Hepatocyte (in vitro differentiated cells): ENCODE measurements around the gene MDM4. TPM values are rescaled to one million over a fixed set of nuclear protein-coding genes. Genes with fewer than 3 reads are reported as not detected.

Experiments
- DNase-seq: peaks from one replicate; pipeline ENCODE4 v3.0.0-alpha.2; 2016; ENCODE audit warnings: low spot score
- H2AFZ ChIP-seq: fragments of 200-600 bp; sonication (generic); 2 replicates; pipeline ENCODE4 v1.6.0; 2016; ENCODE audit warnings: antibody characterized with exemption, mild to moderate bottlenecking
- H3K27ac ChIP-seq: fragments of 200-600 bp; sonication (generic); 2 replicates; pipeline ENCODE4 v1.5.1; 2016; ENCODE audit warnings: mild to moderate bottlenecking
- H3K27me3 ChIP-seq: fragments of 200-600 bp; sonication (generic); 2 replicates; pipeline ENCODE4 v1.6.1; 2016
- H3K36me3 ChIP-seq: fragments of 200-600 bp; sonication (generic); replicated peaks from 2 replicates; pipeline ENCODE4 v1.5.1; 2016; ENCODE audit warnings: low read depth; ENCODE audit not compliant: insufficient read depth
- H3K4me1 ChIP-seq: fragments of 200-600 bp; sonication (generic); 2 replicates; pipeline ENCODE4 v1.5.1; 2016; ENCODE audit warnings: mild to moderate bottlenecking, moderate library complexity; ENCODE audit not compliant: insufficient read depth
- H3K4me2 ChIP-seq: fragments of 200-600 bp; sonication (generic); 2 replicates; pipeline ENCODE4 v1.6.0; 2016
- H3K4me3 ChIP-seq: fragments of 200-600 bp; sonication (generic); 2 replicates; pipeline ENCODE4 v1.5.1; 2016; ENCODE audit warnings: mild to moderate bottlenecking
- H3K79me2 ChIP-seq: fragments of 200-600 bp; sonication (generic); 2 replicates; pipeline ENCODE4 v1.6.0; 2017; ENCODE audit warnings: mild to moderate bottlenecking
- H3K9me2 ChIP-seq: fragments of 200-600 bp; sonication (generic); replicated peaks from 2 replicates; pipeline ENCODE4 v1.6.0; 2017; ENCODE audit warnings: mild to moderate bottlenecking; ENCODE audit not compliant: insufficient read depth
- H3K9me3 ChIP-seq: fragments of 200-600 bp; sonication (generic); 2 replicates; pipeline ENCODE4 v1.5.1; 2016; ENCODE audit warnings: low read depth, mild to moderate bottlenecking
- H4K20me1 ChIP-seq: fragments of 200-600 bp; sonication (generic); 2 replicates; pipeline ENCODE4 v1.6.0; 2016; ENCODE audit warnings: mild to moderate bottlenecking; ENCODE audit not compliant: insufficient read depth, poor library complexity, severe bottlenecking
- EZH2 ChIP-seq: fragments of 200-600 bp; sonication (generic); IDR thresholded peaks from 2 replicates; pipeline ENCODE4 v1.6.1; 2016; ENCODE audit warnings: antibody characterized with exemption, mild to moderate bottlenecking, borderline replicate concordance
- EZH2phosphoT487 ChIP-seq: fragments of 200-600 bp; sonication (generic); IDR thresholded peaks from one replicate; pipeline ENCODE4 v1.6.1; 2018; ENCODE audit warnings: antibody characterized with exemption, mild to moderate bottlenecking, low read depth, moderate library complexity; ENCODE audit not compliant: unreplicated experiment, severe bottlenecking
- WGBS: methylation state at CpG from one replicate; pipeline ENCODE4 v1.1.6; 2016; ENCODE audit warnings: low lambda C conversion rate; ENCODE audit errors: missing lambda C conversion rate; 5-methylcytosine and 5-hydroxymethylcytosine counted together
- polyA plus RNA-seq: library from polyadenylated mRNA; unstranded; fragments of >200 nt; fragmentation: Nextera tagmentation; extraction: Ambion mirVana; gene quantifications from 2 replicates; pipeline ENCODE4 v1.2.1, GENCODE V29; 2016
- total RNA-seq: library from RNA; depleted of rRNA; stranded (reverse); fragments of >200 nt; gene quantifications from 2 replicates; pipeline ENCODE4 v1.2.3, GENCODE V29; 2014
- TF ChIP-seq, protein P1 (sequence below): fragments of 200-600 bp; sonication (generic); IDR thresholded peaks from 2 replicates; pipeline ENCODE4 v1.5.1; 2016; ENCODE audit warnings: antibody characterized with exemption, mild to moderate bottlenecking; ENCODE audit not compliant: poor library complexity

The MDM4 gene
- total and polyA plus RNA-seq, 2 experiments from 2014 or later: 15.4 to 47.8 TPM

DNA sequence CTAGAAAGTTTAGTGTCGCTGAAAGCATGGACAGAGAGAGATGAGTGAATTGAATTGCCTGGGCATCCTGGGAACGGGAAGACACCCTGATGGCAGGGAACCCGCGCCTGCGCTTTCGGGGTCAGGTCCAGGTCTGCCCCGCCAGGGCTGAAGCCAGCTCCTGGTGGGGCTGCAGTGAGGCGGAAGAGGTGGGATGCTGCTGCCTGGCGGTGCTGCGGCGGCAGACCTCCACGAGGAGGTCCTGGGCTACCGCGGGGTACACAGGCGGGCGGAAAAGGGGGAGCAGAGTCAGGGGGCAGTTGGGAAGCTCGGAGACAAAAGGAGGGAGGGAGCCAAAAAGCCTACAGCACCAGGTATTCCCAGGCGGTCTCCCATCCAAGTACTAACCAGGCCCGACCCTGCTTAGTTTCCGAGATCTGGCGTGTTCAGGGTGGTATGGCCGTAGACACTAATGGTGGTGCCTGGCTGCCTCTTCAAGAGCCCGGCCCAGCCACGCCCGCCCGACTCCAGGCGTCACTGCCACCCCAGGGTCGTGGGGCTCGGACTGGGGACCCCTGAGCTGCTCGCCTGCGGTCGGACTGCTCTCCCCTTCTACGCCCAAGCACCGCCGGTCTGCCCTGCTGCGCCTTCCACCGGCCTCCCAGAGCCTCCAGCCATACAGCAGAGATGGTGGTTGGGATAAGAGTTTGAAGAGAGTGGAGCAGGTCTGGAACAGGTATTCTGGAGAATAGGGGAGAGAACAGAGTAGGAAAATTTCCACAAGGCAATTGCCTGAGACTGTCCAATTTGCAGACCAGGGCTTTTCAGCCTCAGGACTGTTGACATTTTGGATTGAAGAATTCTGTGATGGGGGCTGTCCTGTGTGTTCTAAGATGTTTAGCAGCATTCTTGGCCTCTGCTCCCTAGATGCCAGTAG, 46.1 kb downstream of the MDM4 start:
- Histone ChIP-seq H3K27me3 (no peaks in the 10 kb centered on the region), H3K36me3 (no peaks in the 10 kb centered on the region), H3K4me3 (no peak overlapping the region), H3K4me1 (peaks cover 6% of the 10 kb centered on the region), H3K9me2 (no peaks in the 10 kb centered on the region), H4K20me1 (no peaks in the 10 kb centered on the region), H3K4me2 (no peak overlapping the region), H3K27ac (no peak overlapping the region), H3K79me2 (no peaks in the 10 kb centered on the region), H3K9me3 (no peaks in the 10 kb centered on the region), H2AFZ (no peak overlapping the region)
- 92% methylated on average over 37 of the region's 37 CpGs for WGBS
- TF ChIP-seq EZH2phosphoT487 (no peak), EZH2 (no peak)
- TF ChIP-seq, protein P1, sequence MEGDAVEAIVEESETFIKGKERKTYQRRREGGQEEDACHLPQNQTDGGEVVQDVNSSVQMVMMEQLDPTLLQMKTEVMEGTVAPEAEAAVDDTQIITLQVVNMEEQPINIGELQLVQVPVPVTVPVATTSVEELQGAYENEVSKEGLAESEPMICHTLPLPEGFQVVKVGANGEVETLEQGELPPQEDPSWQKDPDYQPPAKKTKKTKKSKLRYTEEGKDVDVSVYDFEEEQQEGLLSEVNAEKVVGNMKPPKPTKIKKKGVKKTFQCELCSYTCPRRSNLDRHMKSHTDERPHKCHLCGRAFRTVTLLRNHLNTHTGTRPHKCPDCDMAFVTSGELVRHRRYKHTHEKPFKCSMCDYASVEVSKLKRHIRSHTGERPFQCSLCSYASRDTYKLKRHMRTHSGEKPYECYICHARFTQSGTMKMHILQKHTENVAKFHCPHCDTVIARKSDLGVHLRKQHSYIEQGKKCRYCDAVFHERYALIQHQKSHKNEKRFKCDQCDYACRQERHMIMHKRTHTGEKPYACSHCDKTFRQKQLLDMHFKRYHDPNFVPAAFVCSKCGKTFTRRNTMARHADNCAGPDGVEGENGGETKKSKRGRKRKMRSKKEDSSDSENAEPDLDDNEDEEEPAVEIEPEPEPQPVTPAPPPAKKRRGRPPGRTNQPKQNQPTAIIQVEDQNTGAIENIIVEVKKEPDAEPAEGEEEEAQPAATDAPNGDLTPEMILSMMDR: no peak
- no peak for DNase-seq

DNA sequence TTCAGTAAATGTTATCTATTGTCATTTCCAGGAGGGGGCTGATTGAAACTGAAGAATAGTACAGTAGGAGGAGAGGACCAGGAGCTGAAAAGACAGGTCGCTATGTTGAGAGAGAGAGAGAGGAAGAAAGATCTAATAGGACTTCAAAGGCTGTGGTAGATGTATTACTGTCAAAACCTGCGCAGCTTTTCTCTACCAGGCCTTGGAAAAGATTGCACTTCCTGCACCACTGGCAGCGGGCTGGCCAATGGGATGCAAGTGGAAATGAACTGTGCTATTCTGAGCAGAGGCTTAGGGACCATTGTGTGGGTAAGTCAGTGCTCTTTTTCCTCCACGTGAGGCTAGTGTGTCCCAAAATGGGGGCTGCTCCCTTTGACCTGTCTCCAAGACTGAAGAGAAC, 47.1 kb downstream of the MDM4 start:
- Histone ChIP-seq H3K4me3 (no peak overlapping the region), H3K9me3 (no peaks in the 10 kb centered on the region), H3K36me3 (no peaks in the 10 kb centered on the region), H3K27me3 (no peaks in the 10 kb centered on the region), H3K9me2 (no peaks in the 10 kb centered on the region), H4K20me1 (no peaks in the 10 kb centered on the region), H3K27ac (no peak overlapping the region), H3K4me1 (peaks cover 6% of the 10 kb centered on the region), H3K79me2 (no peaks in the 10 kb centered on the region), H3K4me2 (no peak overlapping the region), H2AFZ (no peak overlapping the region)
- DNase-seq: no peak
- WGBS: 87% methylated on average over 4 of the region's 4 CpGs
- TF ChIP-seq EZH2phosphoT487: no peak
- TF ChIP-seq, protein P1: no peak
- no peak for TF ChIP-seq EZH2

DNA sequence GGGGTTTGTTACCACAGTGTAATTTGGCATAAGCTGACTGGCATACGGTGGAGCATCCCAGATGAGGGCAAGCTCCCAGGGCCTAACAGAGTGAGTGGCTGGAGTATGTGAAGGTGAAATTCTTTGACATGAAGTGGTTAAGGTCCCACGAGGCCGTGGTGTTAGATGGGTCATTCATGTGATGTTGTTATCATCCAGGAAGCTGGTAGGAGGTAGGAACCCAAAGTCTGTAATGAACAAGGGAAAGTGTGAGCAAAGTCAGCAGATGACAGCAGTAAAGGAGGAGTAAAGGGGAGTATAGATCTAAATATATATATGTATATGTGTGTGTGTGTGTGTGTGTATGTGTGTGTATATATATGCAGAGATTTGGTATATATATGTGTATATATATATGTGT, 47.6 kb downstream of the MDM4 start:
- H3K4me3 ChIP-seq: no peak overlapping the region
- no peaks in the 10 kb centered on the region for H3K27me3 ChIP-seq
- TF ChIP-seq, protein P1: no peak
- TF ChIP-seq EZH2phosphoT487: no peak
- no peak for TF ChIP-seq EZH2
- no peaks in the 10 kb centered on the region for H3K79me2 ChIP-seq
- H3K36me3 ChIP-seq: no peaks in the 10 kb centered on the region
- WGBS: 78% methylated on average over 3 of the region's 3 CpGs
- no peak for DNase-seq
- no peaks in the 10 kb centered on the region for H4K20me1 ChIP-seq
- peaks cover 6% of the 10 kb centered on the region for H3K4me1 ChIP-seq
- H3K27ac ChIP-seq: no peak overlapping the region
- no peak overlapping the region for H3K4me2 ChIP-seq
- H3K9me2 ChIP-seq: no peaks in the 10 kb centered on the region
- no peak overlapping the region for H2AFZ ChIP-seq
- no peaks in the 10 kb centered on the region for H3K9me3 ChIP-seq
